Epidermal melanocyte (primary cell): Measurements from ENCODE around the gene DAND5.
"Not testable (repeated sequence)": the region's sequence is repeated elsewhere in the genome, so short reads cannot be mapped to it uniquely, and the experiment has no call there.

ENCODE experiments used
- DNase-seq: peaks from one replicate; pipeline ENCODE4 v3.0.0; 2011; ENCODE audit warnings: low spot score; ENCODE audit not compliant: insufficient read length

DAND5 gene

DNA sequence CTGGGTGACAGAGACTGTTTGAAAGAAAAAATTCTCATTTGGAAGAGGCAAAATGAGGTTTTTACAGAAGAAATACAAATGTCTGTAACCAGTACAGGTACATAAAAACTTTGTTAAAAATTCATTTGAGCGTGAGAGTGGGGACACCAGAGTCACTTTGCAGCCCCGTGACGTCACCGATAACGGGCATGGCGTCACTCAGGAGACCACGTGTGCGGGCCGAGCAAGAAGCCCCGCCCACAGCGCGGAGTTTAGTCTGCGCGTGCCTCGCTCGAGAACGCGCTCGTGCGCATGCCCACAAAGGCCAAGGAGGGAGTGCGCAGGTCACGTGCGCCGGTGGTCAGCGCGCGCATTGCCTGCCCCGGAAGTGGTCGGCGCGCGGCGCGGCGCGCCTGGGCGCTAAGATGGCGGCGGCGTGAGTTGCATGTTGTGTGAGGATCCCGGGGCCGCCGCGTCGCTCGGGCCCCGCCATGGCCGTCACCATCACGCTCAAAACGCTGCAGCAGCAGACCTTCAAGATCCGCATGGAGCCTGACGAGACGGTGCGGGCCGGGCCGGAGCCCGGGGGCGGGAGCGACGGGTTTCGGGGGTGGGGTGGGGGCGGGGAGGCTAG is 23.8 kb upstream of the DAND5 start, which contains the start of gene RAD23A:
Gene RAD23A (plus strand): TSS at position 384 of the 613 bp plus-strand sequence. CDS start 87 bp downstream, at position 471.
- peak; percentile 96 for DNase-seq

DNA sequence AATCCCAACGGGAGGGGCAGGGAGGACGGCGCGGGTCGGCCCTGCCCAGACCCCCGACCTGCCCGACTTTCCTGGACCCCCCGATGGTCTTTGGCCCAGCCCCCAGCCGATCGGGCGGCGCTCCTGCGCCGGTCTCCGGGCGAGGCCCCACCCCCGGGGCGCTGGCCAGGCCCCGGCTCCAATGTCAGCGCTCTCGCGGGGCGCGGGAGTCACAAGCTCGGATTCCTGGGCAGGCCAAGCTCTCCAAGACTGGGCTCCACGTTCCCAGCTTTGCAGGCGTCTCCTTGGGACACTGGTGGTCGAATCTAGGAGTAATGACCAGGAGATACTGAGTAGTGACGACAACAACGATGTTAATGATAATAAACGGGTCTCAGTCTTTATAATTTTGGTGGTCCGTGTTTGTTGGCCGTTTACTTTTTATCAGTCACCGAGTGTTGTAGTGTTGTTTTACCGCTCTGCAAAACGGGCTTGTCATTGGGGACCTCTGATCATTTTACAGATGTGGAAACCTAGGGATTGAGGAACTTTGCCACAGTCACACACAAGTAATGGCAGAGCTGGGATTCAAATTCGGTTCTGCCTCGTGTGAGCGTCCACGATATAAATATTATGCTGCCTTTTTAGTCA is 23.2 kb upstream of the DAND5 start:
- peak; percentile 32 for DNase-seq

DNA sequence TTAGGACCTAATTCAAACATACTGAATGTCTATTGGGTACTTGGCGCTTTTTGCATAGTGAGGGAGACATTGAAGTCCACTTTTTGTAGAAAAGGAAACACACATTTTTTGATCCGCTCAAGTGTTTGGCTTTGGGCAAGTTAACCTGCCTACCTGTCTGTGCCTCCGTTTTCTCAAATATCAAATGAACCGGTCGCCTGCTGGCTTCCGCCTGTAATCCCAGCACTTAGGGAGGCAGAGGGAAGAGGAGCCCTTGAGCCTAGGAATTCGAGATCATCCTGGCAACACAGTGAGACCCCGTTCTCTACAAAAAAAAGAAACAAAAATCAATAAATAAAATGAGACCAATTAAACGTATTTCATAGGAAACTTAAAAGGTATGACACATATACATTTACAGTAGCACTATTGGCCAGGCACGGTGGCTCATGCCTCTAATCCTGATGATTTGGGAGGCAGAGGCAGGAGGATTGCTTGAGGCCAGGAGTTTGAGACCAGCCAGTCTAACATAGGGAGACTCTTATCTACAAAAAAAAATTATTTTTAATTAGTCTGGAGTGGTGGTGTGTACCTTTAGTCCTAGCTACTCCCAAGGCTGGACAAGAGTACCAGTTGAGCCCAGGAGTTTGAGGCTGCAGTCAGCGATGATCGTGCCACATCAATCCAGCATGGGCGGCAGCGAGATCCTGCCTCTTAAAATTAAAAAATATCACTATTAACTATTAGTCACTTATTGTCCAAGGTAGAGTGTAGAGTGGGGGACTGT is 22.5 kb upstream of the DAND5 start:
- no peak for DNase-seq

DNA sequence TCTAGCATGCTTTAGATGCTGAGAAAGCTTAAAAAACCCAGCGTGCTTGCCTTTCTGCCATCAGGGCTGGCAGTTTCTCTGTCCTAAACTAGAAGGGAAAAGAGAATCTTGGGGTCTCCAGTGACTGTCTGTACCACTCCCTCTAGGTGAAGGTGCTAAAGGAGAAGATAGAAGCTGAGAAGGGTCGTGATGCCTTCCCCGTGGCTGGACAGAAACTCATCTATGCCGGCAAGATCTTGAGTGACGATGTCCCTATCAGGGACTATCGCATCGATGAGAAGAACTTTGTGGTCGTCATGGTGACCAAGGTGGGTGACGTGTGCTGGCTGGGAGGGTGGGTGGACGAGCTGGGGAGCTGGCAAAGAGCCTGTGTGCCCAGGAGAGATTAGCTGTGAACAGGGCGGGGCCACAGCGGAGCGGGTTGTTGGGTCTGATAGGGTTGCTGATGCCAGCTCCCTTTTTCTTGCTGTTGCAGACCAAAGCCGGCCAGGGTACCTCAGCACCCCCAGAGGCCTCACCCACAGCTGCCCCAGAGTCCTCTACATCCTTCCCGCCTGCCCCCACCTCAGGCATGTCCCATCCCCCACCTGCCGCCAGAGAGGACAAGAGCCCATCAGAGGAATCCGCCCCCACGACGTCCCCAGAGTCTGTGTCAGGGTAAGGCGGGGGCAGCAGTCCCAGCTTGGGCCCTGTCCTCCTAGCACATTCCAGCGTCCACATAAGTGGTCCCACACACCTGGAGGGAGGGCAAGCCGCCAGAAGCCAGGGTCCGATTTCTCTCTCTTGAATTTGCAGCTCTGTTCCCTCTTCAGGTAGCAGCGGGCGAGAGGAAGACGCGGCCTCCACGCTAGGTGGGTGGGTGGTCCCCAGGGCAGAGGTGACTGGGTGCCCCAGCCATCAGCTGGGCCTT is 21.4 kb upstream of the DAND5 start:
- DNase-seq, result no peak

DNA sequence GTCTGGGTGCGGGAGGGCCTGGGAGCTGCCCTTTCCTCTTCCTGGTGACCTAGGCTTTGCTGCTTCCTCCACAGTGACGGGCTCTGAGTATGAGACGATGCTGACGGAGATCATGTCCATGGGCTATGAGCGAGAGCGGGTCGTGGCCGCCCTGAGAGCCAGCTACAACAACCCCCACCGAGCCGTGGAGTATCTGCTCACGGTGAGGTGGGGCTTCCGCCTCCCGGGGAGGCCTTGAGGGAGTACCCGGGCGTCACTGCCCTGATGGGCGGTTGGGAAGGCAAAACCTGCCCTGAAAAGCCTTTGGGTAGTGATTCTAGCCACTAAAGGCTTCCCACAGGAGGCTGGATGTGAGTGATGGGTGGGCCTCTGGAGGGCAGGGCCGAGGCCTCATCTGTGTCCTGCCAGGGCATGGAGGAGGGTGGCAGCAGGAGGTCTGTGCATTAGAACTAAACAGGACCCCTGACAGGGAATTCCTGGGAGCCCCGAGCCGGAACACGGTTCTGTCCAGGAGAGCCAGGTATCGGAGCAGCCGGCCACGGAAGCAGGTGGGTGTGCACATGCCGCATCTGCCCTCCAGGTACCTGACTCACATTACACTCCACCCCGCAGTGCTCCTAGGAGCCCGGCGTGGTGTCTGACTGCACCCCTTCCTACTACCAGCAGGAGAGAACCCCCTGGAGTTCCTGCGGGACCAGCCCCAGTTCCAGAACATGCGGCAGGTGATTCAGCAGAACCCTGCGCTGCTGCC is 20.6 kb upstream of the DAND5 start:
- no peak for DNase-seq

DNA sequence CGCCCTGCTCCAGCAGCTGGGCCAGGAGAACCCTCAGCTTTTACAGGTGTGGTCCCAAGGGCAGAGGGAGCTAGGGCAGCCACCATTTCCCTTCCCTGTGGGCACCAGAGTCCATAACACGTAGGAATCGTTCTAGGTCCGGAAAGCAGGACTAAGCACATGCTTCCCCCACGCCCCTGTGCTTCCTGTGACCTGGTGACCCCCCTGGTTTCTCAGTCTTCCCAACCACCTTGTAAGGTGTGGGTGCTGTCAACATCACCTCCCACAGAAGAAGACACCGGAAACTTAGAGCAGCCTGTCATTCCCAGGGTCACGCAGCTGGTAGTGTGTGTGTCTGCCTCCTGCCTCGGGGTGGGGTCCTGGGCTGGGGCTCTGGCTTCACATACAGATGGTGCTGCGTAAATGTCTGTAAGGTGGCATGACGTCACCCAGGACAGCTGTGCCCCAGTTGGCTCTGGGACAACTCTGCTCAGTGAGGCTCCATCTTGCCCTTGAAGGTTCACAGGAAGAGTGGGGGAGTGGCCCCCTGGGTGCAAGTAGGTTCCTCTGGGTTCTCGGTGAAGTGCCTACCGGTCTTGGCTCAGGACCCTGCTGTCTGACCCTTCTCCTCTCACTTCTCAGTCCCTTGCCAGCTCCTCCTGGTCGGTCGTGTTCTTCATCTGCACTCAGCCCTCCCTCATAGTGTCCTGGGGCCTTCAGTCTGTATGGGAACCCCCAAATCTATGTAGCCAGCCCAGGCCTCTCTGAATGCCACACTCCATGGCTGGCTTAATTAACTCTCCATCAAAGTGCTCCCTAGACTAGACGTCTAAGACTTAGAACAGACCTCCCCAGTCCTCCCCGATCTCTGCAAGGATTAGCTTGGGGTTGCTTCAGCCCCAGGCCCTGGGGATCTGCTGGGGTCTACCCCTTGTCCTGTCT is 19.8 kb upstream of the DAND5 start:
- no peak for DNase-seq

DNA sequence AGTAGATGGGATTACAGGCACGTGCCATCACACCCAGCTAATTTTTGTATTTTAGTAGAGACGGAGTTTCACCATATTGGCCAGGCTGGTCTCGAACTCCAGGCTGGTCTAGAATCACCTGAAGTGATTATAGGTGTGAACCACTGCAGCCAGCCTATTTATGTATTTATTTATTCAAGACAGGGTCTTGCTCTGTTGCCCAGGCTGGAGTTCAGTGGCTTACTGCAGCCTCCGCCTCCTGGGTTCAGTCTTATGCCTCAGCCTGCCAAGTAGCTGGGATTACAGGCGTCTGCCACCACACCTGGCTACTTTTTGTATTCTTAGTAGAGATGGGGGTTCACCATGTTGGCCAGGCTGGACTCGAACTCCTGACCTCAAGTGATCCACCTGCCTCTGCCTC is 17.3 kb upstream of the DAND5 start:
- DNase-seq, result not testable (repeated sequence)

DNA sequence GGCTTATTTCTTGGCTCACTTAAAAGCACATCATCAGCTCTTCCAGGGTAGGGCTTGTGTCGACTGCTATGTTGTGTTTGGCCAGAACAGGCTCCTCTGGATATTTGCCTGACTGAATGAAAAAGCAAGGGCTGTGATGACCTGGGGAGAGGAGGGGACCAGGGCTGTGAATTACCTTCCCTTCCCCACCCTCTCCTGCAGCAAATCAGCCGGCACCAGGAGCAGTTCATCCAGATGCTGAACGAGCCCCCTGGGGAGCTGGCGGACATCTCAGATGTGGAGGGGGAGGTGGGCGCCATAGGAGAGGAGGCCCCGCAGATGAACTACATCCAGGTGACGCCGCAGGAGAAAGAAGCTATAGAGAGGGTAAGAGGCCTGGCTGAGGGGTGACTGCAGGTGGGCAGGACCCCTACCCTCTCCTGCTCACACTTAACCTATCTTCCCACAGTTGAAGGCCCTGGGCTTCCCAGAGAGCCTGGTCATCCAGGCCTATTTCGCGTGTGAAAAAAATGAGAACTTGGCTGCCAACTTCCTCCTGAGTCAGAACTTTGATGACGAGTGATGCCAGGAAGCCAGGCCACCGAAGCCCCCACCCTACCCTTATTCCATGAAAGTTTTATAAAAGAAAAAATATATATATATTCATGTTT is 16.8 kb upstream of the DAND5 start:
- DNase-seq, result no peak

DNA sequence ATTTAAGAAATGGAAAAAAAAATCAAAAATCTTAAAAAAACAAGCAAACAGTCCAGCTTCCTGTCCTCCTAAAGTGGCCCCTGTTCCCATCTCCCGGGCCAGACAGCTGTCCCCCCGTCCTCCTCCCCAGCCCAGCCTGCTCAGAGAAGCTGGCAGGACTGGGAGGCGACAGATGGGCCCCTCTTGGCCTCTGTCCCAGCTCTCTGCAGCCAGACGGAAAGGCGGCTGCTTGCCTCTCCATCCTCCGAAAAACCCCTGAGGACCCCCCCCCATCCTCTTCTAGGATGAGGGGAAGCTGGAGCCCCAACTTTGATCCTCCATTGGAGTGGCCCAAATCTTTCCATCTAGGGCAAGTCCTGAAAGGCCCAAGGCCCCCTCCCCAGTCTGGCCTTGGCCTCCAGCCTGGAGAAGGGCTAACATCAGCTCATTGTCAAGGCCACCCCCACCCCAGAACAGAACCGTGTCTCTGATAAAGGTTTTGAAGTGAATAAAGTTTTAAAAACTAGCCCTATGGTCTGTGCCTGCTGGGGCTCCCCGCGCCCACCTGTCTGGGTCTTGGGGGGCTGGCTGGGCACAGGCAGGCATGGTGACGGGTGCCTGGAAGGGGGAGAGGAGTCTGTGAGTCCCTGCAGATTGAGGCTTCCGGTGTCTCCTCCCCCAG is 16.1 kb upstream of the DAND5 start:
- no peak for DNase-seq

DNA sequence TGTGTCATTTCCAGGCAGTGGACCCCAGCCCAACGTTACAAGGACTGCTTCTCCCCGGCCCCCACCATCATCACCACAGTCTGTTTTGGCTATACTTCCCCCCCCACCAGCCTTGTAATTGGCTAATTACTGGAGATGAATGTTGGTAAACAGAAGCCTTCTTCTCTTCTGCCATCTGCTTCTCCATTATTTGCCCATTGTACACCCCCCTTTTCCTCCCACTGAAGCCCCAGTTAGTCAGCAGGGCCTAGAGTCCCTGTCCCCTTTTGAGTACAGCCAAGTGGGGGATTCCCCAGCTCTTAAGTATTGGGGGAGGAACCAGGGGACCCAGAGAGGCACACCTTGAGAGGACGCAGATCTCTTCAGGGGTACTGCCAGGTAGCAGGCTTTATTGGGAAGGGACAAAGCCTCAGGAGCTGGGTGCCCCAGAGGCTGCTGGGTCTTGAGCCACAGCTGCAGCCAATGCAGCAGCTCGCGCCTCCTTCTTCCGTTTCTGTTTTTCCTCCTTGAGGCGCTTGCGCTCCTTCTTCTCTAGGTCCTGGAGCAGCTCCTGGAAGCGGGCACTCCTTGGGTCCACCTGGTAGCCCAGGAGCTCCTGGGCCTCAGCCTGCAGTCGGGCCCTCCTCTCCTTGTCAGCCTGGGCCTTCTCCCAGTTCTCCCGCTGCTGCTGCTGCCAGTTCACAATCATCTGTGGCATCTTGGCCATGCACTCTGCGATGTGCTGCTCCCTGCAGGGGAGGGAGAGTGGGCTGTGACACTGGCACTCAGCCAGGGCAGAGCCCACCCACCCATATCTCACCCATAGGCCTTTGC is 15.4 kb upstream of the DAND5 start:
- no peak for DNase-seq

DNA sequence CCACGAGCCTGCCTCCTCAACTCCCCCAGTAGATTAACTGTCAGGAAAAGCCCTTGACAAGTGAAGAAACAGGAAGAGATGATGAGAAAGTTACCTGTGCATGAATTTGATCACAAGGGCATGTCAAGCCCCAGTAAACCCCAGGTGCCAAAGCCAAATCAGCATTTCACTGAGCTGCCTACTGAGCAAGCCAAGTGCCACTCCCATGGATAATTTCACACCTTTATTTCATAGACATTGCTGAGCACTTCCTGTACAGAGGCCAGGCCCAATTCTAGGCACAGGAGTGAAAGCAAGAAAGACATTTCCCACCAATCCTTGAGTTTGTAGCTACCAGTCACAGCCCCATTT is 14.8 kb upstream of the DAND5 start:
- DNase-seq, result no peak

DNA sequence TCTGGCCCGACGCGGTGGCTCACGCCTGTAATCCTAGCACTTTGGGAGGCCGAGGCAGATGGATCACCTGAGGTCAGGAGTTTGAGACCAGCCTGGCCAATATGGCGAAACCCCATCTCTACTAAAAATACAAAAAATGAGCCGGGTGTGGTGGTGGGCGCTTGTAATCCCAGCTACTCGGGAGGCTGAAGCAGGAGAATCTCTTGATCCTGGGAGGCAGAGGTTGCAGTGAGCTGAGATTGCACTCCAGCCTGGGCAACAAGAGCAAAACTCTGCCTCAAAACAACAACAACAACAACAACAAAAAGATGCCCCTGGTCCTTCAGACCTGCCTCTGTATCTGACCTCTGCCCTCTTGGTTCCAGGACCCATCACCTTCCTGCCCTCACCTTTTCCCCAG is 13.8 kb upstream of the DAND5 start:
- not testable (repeated sequence) for DNase-seq

DNA sequence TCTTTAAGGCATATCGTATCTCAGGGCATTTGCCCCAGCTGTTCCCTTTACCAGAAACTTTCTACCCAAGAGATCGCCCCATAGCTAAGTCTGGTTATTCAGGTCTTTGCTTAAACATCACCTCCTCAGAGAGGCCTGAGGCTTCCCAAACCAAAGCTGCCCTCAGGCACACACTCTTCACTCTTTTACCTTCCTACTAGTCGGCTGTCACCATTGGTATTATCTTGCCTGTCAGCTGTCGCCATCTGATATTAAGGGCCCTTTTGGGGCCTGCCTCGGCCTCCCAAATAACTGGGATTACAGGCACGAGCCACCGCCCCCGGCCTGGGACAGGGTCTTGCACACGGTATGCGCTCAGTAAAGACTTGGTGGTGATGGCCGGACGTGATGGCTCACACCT is 13.4 kb upstream of the DAND5 start:
- no peak for DNase-seq

DNA sequence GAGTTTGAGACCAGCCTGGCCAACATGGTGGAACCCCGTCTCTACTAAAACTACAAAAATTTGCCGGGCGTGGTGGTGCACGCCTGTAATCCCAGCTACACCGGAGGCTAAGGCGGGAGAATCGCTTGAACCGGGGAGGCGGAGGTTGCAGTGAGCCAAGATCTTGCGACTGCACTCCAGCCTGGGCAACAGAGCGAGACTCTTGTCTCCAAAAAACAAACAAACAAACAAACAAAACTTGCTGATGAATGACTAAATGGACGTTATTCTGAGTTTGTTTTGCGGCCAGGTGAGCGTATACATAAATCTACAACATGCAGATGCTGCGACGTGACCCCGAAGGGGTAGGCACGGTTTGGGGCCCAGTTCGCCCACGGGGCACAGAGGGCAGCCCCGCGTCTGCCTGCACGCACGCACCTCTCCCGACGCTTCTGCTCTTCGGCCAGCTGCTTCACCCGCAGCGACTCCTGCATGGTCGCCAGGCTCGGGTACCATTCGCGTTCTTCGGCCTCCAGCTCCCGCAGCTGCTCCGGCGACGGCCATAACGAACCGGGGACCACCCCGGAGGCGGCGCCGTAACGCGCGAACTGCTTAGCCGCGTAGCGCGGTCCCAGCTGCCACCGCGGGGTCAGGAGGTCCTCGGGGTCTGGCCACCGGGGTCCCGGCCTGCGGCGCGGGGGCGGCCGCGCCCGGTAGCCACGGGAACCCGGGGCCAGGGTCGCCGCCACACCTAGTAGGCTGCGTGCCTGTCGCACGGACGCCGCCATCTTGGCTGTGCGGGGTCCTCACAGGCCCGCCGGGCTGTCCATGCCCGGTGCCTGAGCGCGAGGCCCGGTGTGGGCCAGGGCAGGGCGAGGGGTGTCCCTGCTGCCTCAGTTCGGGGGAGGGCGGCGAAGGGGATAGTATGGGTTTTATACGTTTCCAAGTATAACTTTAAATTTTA is 12.7 kb upstream of the DAND5 start, which contains the start of gene GADD45GIP1:
Gene GADD45GIP1 (minus strand): TSS at position 778 of the 943 bp plus-strand sequence. CDS start 11 bp downstream, at position 767.
- DNase-seq, result peak; percentile 84

DNA sequence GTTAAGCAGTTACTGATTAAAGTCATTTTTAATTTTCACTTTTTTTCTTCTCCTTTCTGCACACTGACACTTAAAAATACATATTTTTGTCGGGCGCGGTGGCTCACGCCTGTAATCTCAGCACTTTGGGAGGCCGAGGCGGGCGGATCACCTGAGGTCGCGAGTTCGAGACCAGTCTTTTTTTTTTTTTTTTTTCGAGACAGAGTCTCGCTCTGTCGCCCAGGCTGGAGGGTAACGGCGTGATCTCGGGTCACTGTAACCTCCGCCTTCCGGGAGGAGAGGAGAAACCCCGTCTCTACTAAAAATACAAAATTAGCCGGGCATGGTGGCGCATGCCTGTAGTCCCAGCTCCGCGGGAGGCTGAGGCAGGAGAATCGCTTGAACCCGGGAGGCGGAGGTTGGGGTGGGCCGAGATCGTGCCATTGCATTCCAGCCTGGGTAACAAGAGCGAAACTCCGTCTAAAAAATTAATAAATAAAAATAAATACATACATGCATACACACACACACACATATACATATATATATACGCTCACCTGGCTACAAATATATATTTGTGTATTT is 11.9 kb upstream of the DAND5 start:
- DNase-seq, result not testable (repeated sequence)

DNA sequence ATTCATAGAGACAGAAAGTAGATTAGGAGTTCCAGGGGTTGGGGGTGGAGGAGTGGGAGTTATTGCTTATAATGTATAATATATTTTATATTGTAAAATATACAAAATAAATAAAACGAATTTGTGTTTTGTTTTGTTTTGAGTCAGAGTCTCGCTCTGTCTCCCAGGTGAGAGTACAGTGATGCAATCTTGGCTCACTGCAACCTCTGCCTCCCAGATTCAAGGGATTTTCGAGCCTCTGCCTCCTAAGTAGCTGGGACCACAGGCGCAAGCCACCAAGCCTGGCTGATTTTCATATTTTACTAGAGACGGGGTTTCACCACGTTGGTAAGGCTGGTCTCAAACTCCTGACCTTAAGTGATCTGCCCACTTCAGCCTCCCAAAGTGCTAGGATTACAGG is 9.9 kb upstream of the DAND5 start:
- no peak for DNase-seq
